ENCODE measurements around the gene KCNK16.

The KCNK16 gene

DNA sequence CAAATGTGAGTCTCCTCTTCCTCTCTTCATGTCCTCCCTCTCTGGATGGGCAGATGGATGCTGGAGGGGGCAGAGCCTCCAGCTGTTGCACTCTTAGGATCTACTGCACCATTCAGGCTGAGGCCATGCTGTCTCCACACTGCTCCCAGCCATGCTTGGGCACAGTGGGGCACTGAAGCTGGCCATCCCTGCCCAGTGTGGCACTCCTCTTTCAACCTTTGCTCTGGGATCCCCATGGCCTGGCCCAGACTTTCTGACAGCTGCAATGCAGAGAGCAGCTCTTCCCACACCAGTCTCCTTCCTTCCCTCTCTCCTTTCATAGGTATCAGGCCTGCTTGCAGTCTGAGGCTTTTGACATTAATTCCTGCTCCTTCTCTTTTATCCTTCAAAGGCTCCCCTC lies 17.6 kb downstream of the KCNK16 start:
- Histone ChIP-seq H3K14ac (ENCODE audit: low read length) (no peak overlapping the region), H3K4me3 (ENCODE audit: low read length in 2 of 2) (no peak overlapping the region), H3K4me1 (ENCODE audit: control insufficient read depth in 2 of 2, insufficient read depth in 1 of 2, low read depth in 1 of 2, low read length in 2 of 2) (no peaks in the 10 kb centered on the region), H3K27me3 (ENCODE audit: control insufficient read depth in 3 of 3, insufficient read depth in 3 of 3, low read depth in 1 of 3, low read length in 3 of 3) (peaks cover 0 to 4% (median 0%) of the 10 kb centered on the region in 3 experiments), H3K23ac (ENCODE audit: low read depth, low read length, poor library complexity) (no peak overlapping the region), H3K9me3 (replicated peaks in 1 of 2; ENCODE audit: control insufficient read depth in 2 of 2, insufficient read depth in 1 of 2, low read depth in 1 of 2, low read length in 2 of 2) (peaks cover 0 to 2% of the 10 kb centered on the region in 2 donors), H2BK5ac (ENCODE audit: low read length) (no peak overlapping the region), H3K9ac (ENCODE audit: low read depth, low read length, poor library complexity) (no peak overlapping the region), H3K18ac (ENCODE audit: low read length) (no peak overlapping the region), H2BK120ac (ENCODE audit: low read depth, low read length) (no peak overlapping the region), H2AFZ (ENCODE audit: low read length) (no peak overlapping the region), H2AK5ac (ENCODE audit: low read depth, low read length) (no peak overlapping the region), H3K4me2 (ENCODE audit: insufficient read depth, low read length, poor library complexity, severe bottlenecking) (no peak overlapping the region), H4K8ac (ENCODE audit: low read depth, low read length) (no peak overlapping the region), H2BK12ac (ENCODE audit: low read length) (no peak overlapping the region), H3K79me1 (ENCODE audit: low read depth, low read length) (no peaks in the 10 kb centered on the region), H2BK15ac (ENCODE audit: low read length) (no peak overlapping the region), H3K36me3 (replicated peaks in 1 of 2; ENCODE audit: control insufficient read depth in 2 of 2, insufficient read depth in 2 of 2, low read length in 2 of 2) (no peaks in the 10 kb centered on the region), H4K91ac (ENCODE audit: low read depth, low read length, poor library complexity) (no peak overlapping the region), H3K27ac (replicated peaks; ENCODE audit: low read length) (no peak overlapping the region), H3K4ac (ENCODE audit: low read length) (no peak overlapping the region)
- DNase-seq (ENCODE audit: low spot score) = no peak

DNA sequence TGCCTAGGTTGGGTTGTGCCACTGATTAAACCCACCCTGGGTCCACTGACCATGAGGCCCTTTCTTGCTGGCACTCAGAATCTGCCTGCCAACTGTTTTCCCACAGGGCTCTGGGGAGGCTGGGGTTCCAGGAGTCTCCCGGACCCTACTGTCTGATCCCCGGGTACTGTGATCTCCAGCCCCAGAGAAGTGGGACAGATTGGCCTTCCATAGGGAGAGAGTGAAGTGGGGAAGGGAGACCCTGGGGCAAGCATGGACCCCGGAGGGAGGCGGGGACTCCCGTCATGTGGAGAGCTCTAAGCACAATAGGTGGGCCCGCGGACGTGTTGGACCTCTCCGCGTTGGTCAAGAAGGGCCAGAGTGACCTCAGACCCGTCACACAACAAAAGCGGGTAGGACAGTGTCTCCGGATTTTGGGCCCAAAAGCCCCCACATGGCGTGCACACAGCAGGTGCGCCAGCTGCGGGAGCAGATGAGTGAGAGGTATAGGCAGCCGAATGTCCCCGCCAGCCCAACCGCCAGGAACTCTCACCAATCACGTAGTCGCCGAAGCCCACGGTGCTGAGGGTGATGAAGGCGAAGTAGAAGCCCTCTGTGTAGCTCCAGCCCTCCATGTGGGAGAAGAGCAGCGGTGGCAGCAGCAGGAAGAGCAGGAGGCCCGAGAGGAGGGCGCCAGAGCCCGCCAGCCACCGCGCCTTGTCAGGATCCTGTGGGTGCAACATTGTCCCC lies 18.9 kb downstream of the KCNK16 start:
- H3K4me3 ChIP-seq (ENCODE audit: low read length in 2 of 2) = no peak overlapping the region
- H4K91ac ChIP-seq (ENCODE audit: low read depth, low read length, poor library complexity) = no peak overlapping the region
- peak overlapping the region; percentile 85 for H3K14ac ChIP-seq (ENCODE audit: low read length)
- H2AK5ac ChIP-seq (ENCODE audit: low read depth, low read length) = peak overlapping the region; percentile 34
- no peak overlapping the region for H2BK5ac ChIP-seq (ENCODE audit: low read length)
- WGBS, 2 donors (ENCODE audit: extremely low coverage in 2 of 2, insufficient read length in 2 of 2, insufficient replicate concordance in 1 of 2) = no CpG with 5 or more reads among the region's 30 CpGs
- no peak overlapping the region for H3K9ac ChIP-seq (ENCODE audit: low read depth, low read length, poor library complexity)
- peaks cover 0 to 2% of the 10 kb centered on the region in 2 donors for H3K9me3 ChIP-seq (replicated peaks in 1 of 2; ENCODE audit: control insufficient read depth in 2 of 2, insufficient read depth in 1 of 2, low read depth in 1 of 2, low read length in 2 of 2)
- no peak for DNase-seq (ENCODE audit: low spot score)
- no peaks in the 10 kb centered on the region for H3K4me1 ChIP-seq (ENCODE audit: control insufficient read depth in 2 of 2, insufficient read depth in 1 of 2, low read depth in 1 of 2, low read length in 2 of 2)
- H2BK15ac ChIP-seq (ENCODE audit: low read length) = peak overlapping the region; percentile 32
- no peak overlapping the region for H2AFZ ChIP-seq (ENCODE audit: low read length)
- H3K79me1 ChIP-seq (ENCODE audit: low read depth, low read length) = no peaks in the 10 kb centered on the region
- H3K36me3 ChIP-seq (replicated peaks in 1 of 2; ENCODE audit: control insufficient read depth in 2 of 2, insufficient read depth in 2 of 2, low read length in 2 of 2) = no peaks in the 10 kb centered on the region
- no peak overlapping the region for H4K8ac ChIP-seq (ENCODE audit: low read depth, low read length)
- no peak overlapping the region for H3K4ac ChIP-seq (ENCODE audit: low read length)
- H3K23ac ChIP-seq (ENCODE audit: low read depth, low read length, poor library complexity) = peak overlapping the region; percentile 3
- peak overlapping the region; percentile 26 for H2BK12ac ChIP-seq (ENCODE audit: low read length)
- no peak overlapping the region for H2BK120ac ChIP-seq (ENCODE audit: low read depth, low read length)
- peaks cover 0 to 4% (median 0%) of the 10 kb centered on the region in 3 experiments for H3K27me3 ChIP-seq (ENCODE audit: control insufficient read depth in 3 of 3, insufficient read depth in 3 of 3, low read depth in 1 of 3, low read length in 3 of 3)
- H3K27ac ChIP-seq (replicated peaks; ENCODE audit: low read length) = no peak overlapping the region
- H3K18ac ChIP-seq (ENCODE audit: low read length) = peak overlapping the region; percentile 48
- H3K4me2 ChIP-seq (ENCODE audit: insufficient read depth, low read length, poor library complexity, severe bottlenecking) = no peak overlapping the region

DNA sequence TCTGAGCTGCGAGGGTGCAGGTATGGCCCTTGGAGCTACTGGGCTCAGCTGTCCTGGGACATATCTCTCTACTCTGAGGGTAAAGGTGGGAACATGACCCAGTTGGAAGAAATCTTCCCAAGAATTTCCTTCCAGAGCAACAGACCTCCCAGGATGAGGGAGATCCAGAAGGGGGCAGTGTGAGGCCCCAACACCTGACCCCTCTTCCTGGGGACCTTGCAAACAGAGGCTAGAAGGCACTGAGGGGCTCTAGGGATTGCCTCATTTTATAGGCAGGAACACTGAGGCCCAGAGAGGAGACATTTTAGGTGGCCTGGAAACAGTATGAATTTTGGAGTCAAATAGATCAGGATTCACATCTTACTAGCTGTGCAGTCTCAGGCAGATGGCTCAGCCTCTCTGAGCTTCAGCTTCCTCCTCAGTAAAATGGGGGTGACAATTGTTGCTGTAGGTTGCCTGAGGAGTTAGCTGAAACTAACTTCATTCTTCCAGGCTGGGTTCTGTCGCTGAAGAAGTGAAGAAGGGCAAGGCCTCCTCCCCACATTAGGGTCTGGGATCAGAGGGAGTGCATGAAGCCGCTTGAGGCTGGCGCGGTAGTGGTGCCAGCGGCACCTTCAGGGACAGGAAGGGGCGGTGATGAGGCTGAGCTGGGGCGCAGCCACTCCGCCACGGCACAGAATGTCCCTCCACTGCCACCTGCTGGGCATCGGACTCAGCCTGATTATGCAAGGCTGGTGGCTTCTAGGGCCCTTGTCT lies 19.7 kb downstream of the KCNK16 start:
- Histone ChIP-seq H3K79me1 (ENCODE audit: low read depth, low read length) (no peaks in the 10 kb centered on the region), H3K18ac (ENCODE audit: low read length) (no peak overlapping the region), H2BK120ac (ENCODE audit: low read depth, low read length) (no peak overlapping the region), H3K14ac (ENCODE audit: low read length) (no peak overlapping the region), H3K9me3 (replicated peaks in 1 of 2; ENCODE audit: control insufficient read depth in 2 of 2, insufficient read depth in 1 of 2, low read depth in 1 of 2, low read length in 2 of 2) (peaks cover 0 to 2% of the 10 kb centered on the region in 2 donors), H3K4me1 (ENCODE audit: control insufficient read depth in 2 of 2, insufficient read depth in 1 of 2, low read depth in 1 of 2, low read length in 2 of 2) (no peaks in the 10 kb centered on the region), H3K4me3 (ENCODE audit: low read length in 2 of 2) (no peak overlapping the region), H3K27ac (replicated peaks; ENCODE audit: low read length) (no peak overlapping the region), H2AFZ (ENCODE audit: low read length) (peak overlapping the region; percentile 72), H3K23ac (ENCODE audit: low read depth, low read length, poor library complexity) (peak overlapping the region; percentile 3), H2BK5ac (ENCODE audit: low read length) (no peak overlapping the region), H3K9ac (ENCODE audit: low read depth, low read length, poor library complexity) (peak overlapping the region; percentile 1), H2BK15ac (ENCODE audit: low read length) (no peak overlapping the region), H4K8ac (ENCODE audit: low read depth, low read length) (no peak overlapping the region), H4K91ac (ENCODE audit: low read depth, low read length, poor library complexity) (no peak overlapping the region), H3K27me3 (ENCODE audit: control insufficient read depth in 3 of 3, insufficient read depth in 3 of 3, low read depth in 1 of 3, low read length in 3 of 3) (peaks cover 0 to 8% (median 0%) of the 10 kb centered on the region in 3 experiments), H3K4ac (ENCODE audit: low read length) (no peak overlapping the region), H2BK12ac (ENCODE audit: low read length) (no peak overlapping the region), H2AK5ac (ENCODE audit: low read depth, low read length) (no peak overlapping the region), H3K36me3 (replicated peaks in 1 of 2; ENCODE audit: control insufficient read depth in 2 of 2, insufficient read depth in 2 of 2, low read length in 2 of 2) (no peaks in the 10 kb centered on the region), H3K4me2 (ENCODE audit: insufficient read depth, low read length, poor library complexity, severe bottlenecking) (peak overlapping the region; percentile 32)
- no CpG with 5 or more reads among the region's 11 CpGs for WGBS, 2 donors (ENCODE audit: extremely low coverage in 2 of 2, insufficient read length in 2 of 2, insufficient replicate concordance in 1 of 2)
- DNase-seq (ENCODE audit: low spot score) = peak; percentile 75

DNA sequence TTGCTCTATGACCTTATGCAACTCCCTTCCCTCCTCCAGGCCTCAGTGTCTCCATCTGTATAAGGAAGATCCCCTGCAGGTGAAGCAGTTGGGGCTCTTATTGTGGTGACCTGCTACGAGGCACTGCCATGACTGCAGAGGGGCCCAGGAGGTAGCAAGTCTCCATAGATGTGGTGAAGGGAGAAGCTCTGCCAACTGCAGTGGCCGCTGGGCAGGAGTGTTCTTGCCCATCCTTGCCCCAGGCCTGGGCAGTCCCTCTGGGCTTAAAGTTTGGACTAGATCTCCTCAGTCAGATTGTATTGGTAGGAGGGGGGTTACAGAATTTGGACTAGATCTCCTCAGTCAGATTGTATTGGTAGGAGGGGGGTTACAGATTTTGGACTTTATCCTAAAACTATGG lies 20.5 kb downstream of the KCNK16 start:
- Histone ChIP-seq H3K27ac (replicated peaks; ENCODE audit: low read length) (no peak overlapping the region), H3K4me2 (ENCODE audit: insufficient read depth, low read length, poor library complexity, severe bottlenecking) (no peak overlapping the region)

More for the DNA sequence above, 20.5 kb downstream of the KCNK16 start:
- H3K23ac ChIP-seq (ENCODE audit: low read depth, low read length, poor library complexity) = no peak overlapping the region
- no peak for DNase-seq (ENCODE audit: low spot score)
- H4K8ac ChIP-seq (ENCODE audit: low read depth, low read length) = no peak overlapping the region
- no peak overlapping the region for H2AK5ac ChIP-seq (ENCODE audit: low read depth, low read length)
- peaks cover 0 to 7% (median 0%) of the 10 kb centered on the region in 3 experiments for H3K27me3 ChIP-seq (ENCODE audit: control insufficient read depth in 3 of 3, insufficient read depth in 3 of 3, low read depth in 1 of 3, low read length in 3 of 3)
- H3K18ac ChIP-seq (ENCODE audit: low read length) = no peak overlapping the region
- H3K4me3 ChIP-seq (ENCODE audit: low read length in 2 of 2) = no peak overlapping the region
- no peak overlapping the region for H3K9ac ChIP-seq (ENCODE audit: low read depth, low read length, poor library complexity)
- H4K91ac ChIP-seq (ENCODE audit: low read depth, low read length, poor library complexity) = no peak overlapping the region
- H3K14ac ChIP-seq (ENCODE audit: low read length) = no peak overlapping the region
- no peak overlapping the region for H2BK5ac ChIP-seq (ENCODE audit: low read length)
- H2BK12ac ChIP-seq (ENCODE audit: low read length) = no peak overlapping the region
- no peaks in the 10 kb centered on the region for H3K79me1 ChIP-seq (ENCODE audit: low read depth, low read length)
- no peak overlapping the region for H3K4ac ChIP-seq (ENCODE audit: low read length)
- peaks cover 0 to 2% of the 10 kb centered on the region in 2 donors for H3K9me3 ChIP-seq (replicated peaks in 1 of 2; ENCODE audit: control insufficient read depth in 2 of 2, insufficient read depth in 1 of 2, low read depth in 1 of 2, low read length in 2 of 2)
- H2BK120ac ChIP-seq (ENCODE audit: low read depth, low read length) = no peak overlapping the region
- no CpG with 5 or more reads among the region's 2 CpGs for WGBS, 2 donors (ENCODE audit: extremely low coverage in 2 of 2, insufficient read length in 2 of 2, insufficient replicate concordance in 1 of 2)
- H2BK15ac ChIP-seq (ENCODE audit: low read length) = no peak overlapping the region
- H3K4me1 ChIP-seq (ENCODE audit: control insufficient read depth in 2 of 2, insufficient read depth in 1 of 2, low read depth in 1 of 2, low read length in 2 of 2) = peaks cover 0 to 2% of the 10 kb centered on the region in 2 donors
- H2AFZ ChIP-seq (ENCODE audit: low read length) = no peak overlapping the region
- no peaks in the 10 kb centered on the region for H3K36me3 ChIP-seq (replicated peaks in 1 of 2; ENCODE audit: control insufficient read depth in 2 of 2, insufficient read depth in 2 of 2, low read length in 2 of 2)
